HepG2 (cell line): Measurements from ENCODE around the gene OSBPL5. TPM values are rescaled to one million over a fixed set of nuclear protein-coding genes. Genes with fewer than 3 reads are reported as not detected.
A peak's percentile ranks its signal among the peaks of the same experiment; 100 is the strongest.

Experiments
- GABPB1 ChIP-seq: IDR thresholded peaks from 2 replicates; pipeline ENCODE4 v1.6.1; 2016; ENCODE audit warnings: mild to moderate bottlenecking, missing genetic modification reagents, moderate library complexity, missing compliant biosample characterization
- MED1 ChIP-seq: sonication (generic); formaldehyde crosslinking; IDR thresholded peaks from 2 replicates; pipeline ENCODE4 v1.4.0; 2020; ENCODE audit warnings: missing genetic modification reagents
- PHF8 ChIP-seq: sonication (generic); formaldehyde crosslinking; IDR thresholded peaks from 2 replicates; pipeline ENCODE4 v1.5.0; 2020; ENCODE audit warnings: missing genetic modification reagents
- TBX2 ChIP-seq: sonication (generic); formaldehyde crosslinking; IDR thresholded peaks from 2 replicates; pipeline ENCODE4 v1.5.0; 2020; ENCODE audit warnings: missing genetic modification reagents, mild to moderate bottlenecking, borderline replicate concordance
- TCF12 ChIP-seq, 2 experiments: fragments of 450-650 bp in 1 of 2; sonication (generic) in 1 of 2; formaldehyde crosslinking in 1 of 2; IDR thresholded peaks; 2 replicates each; pipeline versions ENCODE4 v1.6.1 to v1.8.0; 2017 to 2022; ENCODE audit warnings: antibody characterized with exemption in 1 of 2, mild to moderate bottlenecking in 1 of 2, missing genetic modification reagents in 1 of 2, moderate library complexity in 1 of 2
- ZFAT ChIP-seq: sonication (generic); formaldehyde crosslinking; conservative IDR thresholded peaks from 2 replicates; pipeline ENCODE4 v1.8.1; 2023; ENCODE audit warnings: missing genetic modification reagents, inconsistent platforms
- ZNF747 ChIP-seq: sonication (generic); formaldehyde crosslinking; IDR thresholded peaks from 2 replicates; pipeline ENCODE4 v1.8.1; 2023; ENCODE audit warnings: missing genetic modification reagents, mild to moderate bottlenecking, borderline replicate concordance
- ZNF790 ChIP-seq: sonication (generic); formaldehyde crosslinking; IDR thresholded peaks from 2 replicates; pipeline ENCODE4 v1.8.0; 2022; ENCODE audit warnings: missing genetic modification reagents, mild to moderate bottlenecking, borderline replicate concordance
- polyA plus RNA-seq, 8 experiments: library from polyadenylated mRNA; depleted of rRNA in 3 of 8; stranded (reverse) in 7 of 8; unstranded in 1 of 8; fragments of >200 nt; fragmentation: Illumina TruSeq in 4 of 8; extraction: Trizol in 4 of 8; gene quantifications; 2 replicates each; pipeline versions ENCODE4 v1.2.1 to v1.2.3, GENCODE V29; 2011 to 2016; ENCODE audit warnings: low read depth in 4 of 8, missing spikeins in 1 of 8, mixed read lengths in 1 of 8; ENCODE audit not compliant: insufficient read depth in 1 of 8
- total RNA-seq, 5 experiments: library from RNA; depleted of rRNA; stranded (reverse); fragments of >200 nt; fragmentation: Illumina TruSeq; extraction: Trizol; gene quantifications; 2 replicates each; pipeline ENCODE4 v1.2.3, GENCODE V29; 2016; ENCODE audit warnings: low read depth in 1 of 5
- TF ChIP-seq, protein P1 (sequence below), 2 experiments: fragments of 450-650 bp in 1 of 2; sonication (generic) in 1 of 2; formaldehyde crosslinking in 1 of 2; IDR thresholded peaks; 2 replicates each; pipeline versions ENCODE4 v1.6.1 to v1.8.0; 2016 to 2022; ENCODE audit warnings: antibody characterized with exemption in 1 of 2, mild to moderate bottlenecking in 1 of 2, missing genetic modification reagents in 1 of 2
- TF ChIP-seq, protein P2 (sequence below): sonication (generic); formaldehyde crosslinking; IDR thresholded peaks from 2 replicates; pipeline ENCODE4 v1.5.0; 2020; ENCODE audit warnings: mild to moderate bottlenecking, missing genetic modification reagents, borderline replicate concordance

OSBPL5 gene
- total and polyA plus RNA-seq, 2 of the 13 experiments (the other 11 are each of a cell fraction or from before 2014, with no cell fraction given), result not detected

DNA sequence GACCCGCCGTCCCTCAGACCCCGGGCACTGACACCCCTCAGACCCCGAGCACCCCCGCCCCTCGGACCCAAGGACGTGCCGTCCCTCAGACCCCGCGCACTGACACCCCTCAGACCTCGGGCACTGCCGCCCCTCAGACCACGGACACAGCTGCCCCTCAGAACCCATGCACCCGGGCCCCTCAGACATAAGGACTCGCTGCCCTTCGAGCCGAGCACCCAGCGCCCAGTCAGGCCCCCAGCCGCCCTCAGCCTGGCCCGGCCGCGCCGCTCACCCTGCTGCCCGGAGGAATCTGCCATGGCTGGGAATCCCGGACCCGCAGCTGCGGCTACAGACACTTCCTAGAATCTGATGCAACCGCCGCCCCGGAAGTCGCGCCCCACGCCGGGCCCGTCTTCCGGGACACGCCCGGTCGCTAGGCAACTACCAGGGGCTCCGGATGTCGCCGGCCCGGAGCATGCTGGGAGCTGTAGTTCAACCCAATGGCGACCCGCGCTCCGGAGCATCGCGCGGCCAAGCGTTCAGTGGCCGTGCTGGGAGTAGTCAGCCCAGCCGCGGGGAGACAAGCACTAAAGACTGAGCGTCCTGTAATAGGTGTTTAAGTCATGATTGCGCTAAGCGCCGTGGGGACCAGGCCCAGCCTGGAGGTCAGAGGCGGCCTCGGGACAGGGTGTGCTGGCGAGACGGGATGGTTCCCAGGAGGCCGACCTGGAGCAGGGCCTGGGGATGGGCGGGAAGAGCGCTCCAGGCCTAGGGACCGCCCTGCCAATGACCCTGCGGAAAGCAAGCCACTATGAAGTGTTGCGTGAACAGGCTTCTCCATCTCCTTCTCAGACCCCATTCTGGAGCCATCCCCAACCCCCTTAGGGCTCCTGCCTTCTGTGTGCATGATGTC, 107.8 kb downstream of the OSBPL5 start, which contains the start of gene CARS1 (continued):
- TF ChIP-seq, protein P1, sequence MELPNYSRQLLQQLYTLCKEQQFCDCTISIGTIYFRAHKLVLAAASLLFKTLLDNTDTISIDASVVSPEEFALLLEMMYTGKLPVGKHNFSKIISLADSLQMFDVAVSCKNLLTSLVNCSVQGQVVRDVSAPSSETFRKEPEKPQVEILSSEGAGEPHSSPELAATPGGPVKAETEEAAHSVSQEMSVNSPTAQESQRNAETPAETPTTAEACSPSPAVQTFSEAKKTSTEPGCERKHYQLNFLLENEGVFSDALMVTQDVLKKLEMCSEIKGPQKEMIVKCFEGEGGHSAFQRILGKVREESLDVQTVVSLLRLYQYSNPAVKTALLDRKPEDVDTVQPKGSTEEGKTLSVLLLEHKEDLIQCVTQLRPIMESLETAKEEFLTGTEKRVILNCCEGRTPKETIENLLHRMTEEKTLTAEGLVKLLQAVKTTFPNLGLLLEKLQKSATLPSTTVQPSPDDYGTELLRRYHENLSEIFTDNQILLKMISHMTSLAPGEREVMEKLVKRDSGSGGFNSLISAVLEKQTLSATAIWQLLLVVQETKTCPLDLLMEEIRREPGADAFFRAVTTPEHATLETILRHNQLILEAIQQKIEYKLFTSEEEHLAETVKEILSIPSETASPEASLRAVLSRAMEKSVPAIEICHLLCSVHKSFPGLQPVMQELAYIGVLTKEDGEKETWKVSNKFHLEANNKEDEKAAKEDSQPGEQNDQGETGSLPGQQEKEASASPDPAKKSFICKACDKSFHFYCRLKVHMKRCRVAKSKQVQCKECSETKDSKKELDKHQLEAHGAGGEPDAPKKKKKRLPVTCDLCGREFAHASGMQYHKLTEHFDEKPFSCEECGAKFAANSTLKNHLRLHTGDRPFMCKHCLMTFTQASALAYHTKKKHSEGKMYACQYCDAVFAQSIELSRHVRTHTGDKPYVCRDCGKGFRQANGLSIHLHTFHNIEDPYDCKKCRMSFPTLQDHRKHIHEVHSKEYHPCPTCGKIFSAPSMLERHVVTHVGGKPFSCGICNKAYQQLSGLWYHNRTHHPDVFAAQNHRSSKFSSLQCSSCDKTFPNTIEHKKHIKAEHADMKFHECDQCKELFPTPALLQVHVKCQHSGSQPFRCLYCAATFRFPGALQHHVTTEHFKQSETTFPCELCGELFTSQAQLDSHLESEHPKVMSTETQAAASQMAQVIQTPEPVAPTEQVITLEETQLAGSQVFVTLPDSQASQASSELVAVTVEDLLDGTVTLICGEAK (IDR thresholded peaks at IDR 0.05), result peak; percentile 86
- TF ChIP-seq, protein P1 (CRISPR knock-in tag; IDR thresholded peaks at IDR 0.05), result no peak
- TF ChIP-seq ZNF747 (no peak; the same call in 1 of the 2 replicates), TCF12 (IDR thresholded peaks at IDR 0.05) (no peak), TCF12 (CRISPR knock-in tag; IDR thresholded peaks at IDR 0.05) (no peak), MED1 (peak; percentile 52; the same call in 1 of the 2 replicates), PHF8 (CRISPR knock-in tag) (peak; percentile 93), ZFAT (CRISPR knock-in tag) (no peak), TBX2 (CRISPR knock-in tag) (peak; percentile 78; the same call in 1 of the 2 replicates), GABPB1 (CRISPR knock-in tag) (peak; percentile 99), ZNF790 (CRISPR knock-in tag) (no peak)
- TF ChIP-seq, protein P2, sequence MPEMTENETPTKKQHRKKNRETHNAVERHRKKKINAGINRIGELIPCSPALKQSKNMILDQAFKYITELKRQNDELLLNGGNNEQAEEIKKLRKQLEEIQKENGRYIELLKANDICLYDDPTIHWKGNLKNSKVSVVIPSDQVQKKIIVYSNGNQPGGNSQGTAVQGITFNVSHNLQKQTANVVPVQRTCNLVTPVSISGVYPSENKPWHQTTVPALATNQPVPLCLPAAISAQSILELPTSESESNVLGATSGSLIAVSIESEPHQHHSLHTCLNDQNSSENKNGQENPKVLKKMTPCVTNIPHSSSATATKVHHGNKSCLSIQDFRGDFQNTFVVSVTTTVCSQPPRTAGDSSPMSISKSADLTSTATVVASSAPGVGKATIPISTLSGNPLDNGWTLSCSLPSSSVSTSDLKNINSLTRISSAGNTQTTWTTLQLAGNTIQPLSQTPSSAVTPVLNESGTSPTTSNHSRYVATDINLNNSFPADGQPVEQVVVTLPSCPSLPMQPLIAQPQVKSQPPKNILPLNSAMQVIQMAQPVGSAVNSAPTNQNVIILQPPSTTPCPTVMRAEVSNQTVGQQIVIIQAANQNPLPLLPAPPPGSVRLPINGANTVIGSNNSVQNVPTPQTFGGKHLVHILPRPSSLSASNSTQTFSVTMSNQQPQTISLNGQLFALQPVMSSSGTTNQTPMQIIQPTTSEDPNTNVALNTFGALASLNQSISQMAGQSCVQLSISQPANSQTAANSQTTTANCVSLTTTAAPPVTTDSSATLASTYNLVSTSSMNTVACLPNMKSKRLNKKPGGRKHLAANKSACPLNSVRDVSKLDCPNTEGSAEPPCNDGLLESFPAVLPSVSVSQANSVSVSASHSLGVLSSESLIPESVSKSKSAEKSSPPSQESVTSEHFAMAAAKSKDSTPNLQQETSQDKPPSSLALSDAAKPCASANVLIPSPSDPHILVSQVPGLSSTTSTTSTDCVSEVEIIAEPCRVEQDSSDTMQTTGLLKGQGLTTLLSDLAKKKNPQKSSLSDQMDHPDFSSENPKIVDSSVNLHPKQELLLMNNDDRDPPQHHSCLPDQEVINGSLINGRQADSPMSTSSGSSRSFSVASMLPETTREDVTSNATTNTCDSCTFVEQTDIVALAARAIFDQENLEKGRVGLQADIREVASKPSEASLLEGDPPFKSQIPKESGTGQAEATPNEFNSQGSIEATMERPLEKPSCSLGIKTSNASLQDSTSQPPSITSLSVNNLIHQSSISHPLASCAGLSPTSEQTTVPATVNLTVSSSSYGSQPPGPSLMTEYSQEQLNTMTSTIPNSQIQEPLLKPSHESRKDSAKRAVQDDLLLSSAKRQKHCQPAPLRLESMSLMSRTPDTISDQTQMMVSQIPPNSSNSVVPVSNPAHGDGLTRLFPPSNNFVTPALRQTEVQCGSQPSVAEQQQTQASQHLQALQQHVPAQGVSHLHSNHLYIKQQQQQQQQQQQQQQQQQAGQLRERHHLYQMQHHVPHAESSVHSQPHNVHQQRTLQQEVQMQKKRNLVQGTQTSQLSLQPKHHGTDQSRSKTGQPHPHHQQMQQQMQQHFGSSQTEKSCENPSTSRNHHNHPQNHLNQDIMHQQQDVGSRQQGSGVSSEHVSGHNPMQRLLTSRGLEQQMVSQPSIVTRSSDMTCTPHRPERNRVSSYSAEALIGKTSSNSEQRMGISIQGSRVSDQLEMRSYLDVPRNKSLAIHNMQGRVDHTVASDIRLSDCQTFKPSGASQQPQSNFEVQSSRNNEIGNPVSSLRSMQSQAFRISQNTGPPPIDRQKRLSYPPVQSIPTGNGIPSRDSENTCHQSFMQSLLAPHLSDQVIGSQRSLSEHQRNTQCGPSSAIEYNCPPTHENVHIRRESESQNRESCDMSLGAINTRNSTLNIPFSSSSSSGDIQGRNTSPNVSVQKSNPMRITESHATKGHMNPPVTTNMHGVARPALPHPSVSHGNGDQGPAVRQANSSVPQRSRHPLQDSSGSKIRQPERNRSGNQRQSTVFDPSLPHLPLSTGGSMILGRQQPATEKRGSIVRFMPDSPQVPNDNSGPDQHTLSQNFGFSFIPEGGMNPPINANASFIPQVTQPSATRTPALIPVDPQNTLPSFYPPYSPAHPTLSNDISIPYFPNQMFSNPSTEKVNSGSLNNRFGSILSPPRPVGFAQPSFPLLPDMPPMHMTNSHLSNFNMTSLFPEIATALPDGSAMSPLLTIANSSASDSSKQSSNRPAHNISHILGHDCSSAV, result no peak
